GM23338 (cell line): ENCODE results near the gene SLC8A3. TPM values are rescaled to one million over a fixed set of nuclear protein-coding genes. Genes with fewer than 3 reads are reported as not detected.

ENCODE experiments used
- ATAC-seq: fragments of 200-7000 bp; cut with Tn5 transposase; 3 replicates; pipeline ENCODE4 v1.9.1; 2020
- DNase-seq: peaks from one replicate; pipeline ENCODE4 v3.0.0-alpha.2; 2015; ENCODE audit warnings: low spot score
- H2AFZ ChIP-seq: fragments of 200-600 bp; sonication (generic); 2 replicates; pipeline ENCODE4 v1.8.0; 2016; ENCODE audit warnings: antibody characterized with exemption, mild to moderate bottlenecking, moderate library complexity
- H3F3A ChIP-seq: fragments of 200-600 bp; sonication (generic); replicated peaks from 2 replicates; pipeline ENCODE4 v1.8.0; 2017; ENCODE audit warnings: antibody characterized with exemption, mixed run types, low read depth
- H3K27ac ChIP-seq: fragments of 200-600 bp; sonication (generic); 2 replicates; pipeline ENCODE4 v1.6.1; 2016; ENCODE audit warnings: low read depth
- H3K27me3 ChIP-seq: fragments of 200-600 bp; sonication (generic); 2 replicates; pipeline ENCODE4 v1.8.0; 2016; ENCODE audit warnings: mild to moderate bottlenecking, mixed run types, moderate library complexity; ENCODE audit not compliant: insufficient read depth
- H3K36me3 ChIP-seq: fragments of 200-600 bp; sonication (generic); 2 replicates; pipeline ENCODE4 v1.8.0; 2016; ENCODE audit warnings: mild to moderate bottlenecking; ENCODE audit not compliant: insufficient read depth
- H3K4me1 ChIP-seq: fragments of 200-600 bp; sonication (generic); 2 replicates; pipeline ENCODE4 v1.8.0; 2016; ENCODE audit warnings: mild to moderate bottlenecking, moderate library complexity; ENCODE audit not compliant: insufficient read depth
- H3K4me2 ChIP-seq: fragments of 200-600 bp; sonication (generic); 2 replicates; pipeline ENCODE4 v1.7.1; 2017; ENCODE audit warnings: mixed run types
- H3K4me3 ChIP-seq: fragments of 200-600 bp; sonication (generic); 2 replicates; pipeline ENCODE4 v1.6.1; 2016; ENCODE audit warnings: mixed run types
- H3K79me2 ChIP-seq: fragments of 200-600 bp; sonication (generic); replicated peaks from 2 replicates; pipeline ENCODE4 v1.8.0; 2017; ENCODE audit warnings: mild to moderate bottlenecking; ENCODE audit not compliant: insufficient read depth
- H3K9me2 ChIP-seq: fragments of 200-600 bp; sonication (generic); 2 replicates; pipeline ENCODE4 v1.8.0; 2017; ENCODE audit not compliant: insufficient read depth
- H4K20me1 ChIP-seq: fragments of 200-600 bp; sonication (generic); replicated peaks from 2 replicates; pipeline ENCODE4 v1.8.0; 2017; ENCODE audit warnings: mild to moderate bottlenecking; ENCODE audit not compliant: insufficient read depth
- H3K27ac Mint-ChIP-seq: 2 replicates; pipeline ENCODE4 v1.8.0; 2020; ENCODE audit warnings: inconsistent platforms, mild to moderate bottlenecking, moderate library complexity, mixed read lengths
- H3K27me3 Mint-ChIP-seq: 3 replicates; pipeline ENCODE4 v1.8.0; 2022; ENCODE audit warnings: low read depth, mild to moderate bottlenecking, moderate library complexity, mixed read lengths, inconsistent platforms; ENCODE audit not compliant: insufficient read depth, poor library complexity
- H3K36me3 Mint-ChIP-seq: 3 replicates; pipeline ENCODE4 v1.8.0; 2021; ENCODE audit warnings: low read depth, mild to moderate bottlenecking, inconsistent platforms, moderate library complexity, mixed read lengths
- H3K4me1 Mint-ChIP-seq: 3 replicates; pipeline ENCODE4 v1.8.0; 2020; ENCODE audit warnings: mild to moderate bottlenecking, inconsistent platforms, mixed read lengths
- H3K4me3 Mint-ChIP-seq: 3 replicates; pipeline ENCODE4 v1.8.0; 2021; ENCODE audit warnings: moderate library complexity, mild to moderate bottlenecking, inconsistent platforms, mixed read lengths
- H3K9me3 Mint-ChIP-seq: 3 replicates; pipeline ENCODE4 v1.8.0; 2020; ENCODE audit warnings: moderate library complexity, mild to moderate bottlenecking, inconsistent platforms, mixed read lengths
- CREB1 ChIP-seq: fragments of 250-450 bp; sonication (Bioruptor Pico); IDR thresholded peaks from 2 replicates; pipeline ENCODE4 v1.5.0; 2020; ENCODE audit warnings: low read depth, mild to moderate bottlenecking, moderate library complexity
- ETS1 ChIP-seq: IDR thresholded peaks from 2 replicates; pipeline ENCODE4 v1.6.1; 2016; ENCODE audit warnings: antibody characterized with exemption
- EZH2 ChIP-seq: fragments of 200-600 bp; sonication (generic); IDR thresholded peaks from one replicate; pipeline ENCODE4 v1.8.0; 2017; ENCODE audit warnings: antibody characterized with exemption, mild to moderate bottlenecking, low read depth; ENCODE audit not compliant: unreplicated experiment
- EZH2phosphoT487 ChIP-seq: fragments of 200-600 bp; sonication (generic); IDR thresholded peaks from one replicate; pipeline ENCODE4 v1.8.1; 2018; ENCODE audit warnings: antibody characterized with exemption; ENCODE audit not compliant: unreplicated experiment
- JUNB ChIP-seq: IDR thresholded peaks from one replicate; pipeline ENCODE4 v1.6.1; 2016; ENCODE audit warnings: antibody characterized with exemption; ENCODE audit not compliant: unreplicated experiment
- NANOG ChIP-seq: IDR thresholded peaks from 2 replicates; pipeline ENCODE4 v1.6.1; 2016; ENCODE audit warnings: antibody characterized with exemption, borderline replicate concordance
- POLR2AphosphoS5 ChIP-seq: IDR thresholded peaks from 2 replicates; pipeline ENCODE4 v1.6.1; 2016; ENCODE audit warnings: antibody characterized with exemption, low read depth
- STAT1 ChIP-seq: IDR thresholded peaks from one replicate; pipeline ENCODE4 v1.6.1; 2016; ENCODE audit warnings: antibody characterized with exemption; ENCODE audit not compliant: unreplicated experiment
- ZNF114 ChIP-seq: fragments of 250-450 bp; sonication (Bioruptor Pico); IDR thresholded peaks from 2 replicates; pipeline ENCODE4 v1.5.0; 2020; ENCODE audit warnings: mild to moderate bottlenecking, moderate library complexity
- ZNF331 ChIP-seq: fragments of 250-450 bp; sonication (Bioruptor Pico); IDR thresholded peaks from 2 replicates; pipeline ENCODE4 v1.5.0; 2020; ENCODE audit warnings: low read depth, mild to moderate bottlenecking, moderate library complexity
- polyA plus RNA-seq: library from polyadenylated mRNA; unstranded; fragments of >200 nt; fragmentation: Nextera tagmentation; extraction: Ambion mirVana; gene quantifications from 2 replicates; pipeline ENCODE4 v1.2.1, GENCODE V29; 2016
- total RNA-seq: library from RNA; depleted of rRNA; stranded (reverse); fragments of >200 nt; shearing (Covaris generic); gene quantifications from 2 replicates; pipeline ENCODE4 v1.2.3, GENCODE V29; 2014
- TF ChIP-seq, protein P1 (sequence below): IDR thresholded peaks from one replicate; pipeline ENCODE4 v1.6.1; 2018; ENCODE audit warnings: antibody characterized with exemption; ENCODE audit not compliant: unreplicated experiment
- TF ChIP-seq, protein P2 (sequence below): fragments of 250-450 bp; sonication (Bioruptor Pico); IDR thresholded peaks from 2 replicates; pipeline ENCODE4 v1.5.0; 2020; ENCODE audit warnings: mild to moderate bottlenecking, moderate library complexity

The SLC8A3 gene
- total and polyA plus RNA-seq, 2 experiments from 2014 or later, result 0.82 to 2.0 TPM

DNA sequence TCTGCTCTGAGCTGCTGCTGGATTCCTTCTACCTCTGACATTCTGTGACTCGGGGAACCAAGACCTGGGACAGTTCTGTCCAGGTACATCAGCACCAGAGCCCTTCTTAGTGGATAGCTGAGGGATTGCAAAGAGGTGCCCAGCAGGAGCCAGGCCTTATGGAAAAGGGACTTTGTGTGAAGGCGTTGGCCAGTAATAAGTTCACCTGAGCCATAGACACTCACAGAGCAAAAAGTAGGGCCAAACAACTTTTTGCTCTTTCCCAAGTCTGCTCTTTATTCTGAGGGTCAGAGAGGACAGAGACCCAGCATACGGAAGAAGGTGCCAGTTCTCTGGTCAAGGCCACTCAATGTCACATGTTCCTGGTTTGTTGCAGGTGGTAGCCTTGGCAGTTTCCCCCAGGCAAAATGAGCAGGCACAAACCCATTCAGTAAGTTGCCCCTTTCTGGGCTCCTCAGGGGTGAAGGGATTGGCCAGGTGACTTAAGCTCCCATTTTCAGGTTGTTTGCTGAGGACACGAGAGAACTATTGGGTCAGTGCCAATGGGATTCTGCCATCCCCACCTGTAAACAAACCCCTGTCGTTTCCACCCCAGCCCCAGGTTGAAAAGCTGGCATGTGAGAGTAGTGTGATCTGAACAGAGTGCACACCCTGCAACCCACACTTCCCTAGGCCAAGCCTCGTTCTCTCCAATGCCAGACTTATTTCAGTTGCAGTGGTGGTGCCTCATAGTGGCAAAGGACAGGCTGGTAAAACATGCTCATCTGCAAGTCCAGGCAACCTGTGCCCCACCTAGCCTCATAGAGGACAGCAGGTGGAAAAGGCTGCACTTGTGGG lies 159.2 kb downstream of the SLC8A3 start:
- Histone ChIP-seq H3K36me3 (no peaks in the 10 kb centered on the region), H3K27ac (no peak overlapping the region), H4K20me1 (no peaks in the 10 kb centered on the region), H3K4me2 (no peak overlapping the region), H3K9me2 (peaks cover 7% of the 10 kb centered on the region; the same call in 1 of the 2 replicates), H3K27me3 (no peaks in the 10 kb centered on the region), H3K4me3 (no peak overlapping the region), H3K4me1 (0 out of 2 replicates have a peak, but pooled peaks cover 6% of the 10 kb centered on the region), H2AFZ (no peak overlapping the region), H3F3A (no peaks in the 10 kb centered on the region), H3K79me2 (no peaks in the 10 kb centered on the region)
- H3K36me3 Mint-ChIP-seq, result no peaks in the 10 kb centered on the region
- H3K4me3 Mint-ChIP-seq, result no peak overlapping the region
- TF ChIP-seq ZNF331 (CRISPR knock-in tag), result no peak
- TF ChIP-seq STAT1, result no peak
- TF ChIP-seq POLR2AphosphoS5, result no peak
- TF ChIP-seq ZNF114 (CRISPR knock-in tag), result no peak
- TF ChIP-seq CREB1 (CRISPR knock-in tag), result no peak
- TF ChIP-seq, protein P1, sequence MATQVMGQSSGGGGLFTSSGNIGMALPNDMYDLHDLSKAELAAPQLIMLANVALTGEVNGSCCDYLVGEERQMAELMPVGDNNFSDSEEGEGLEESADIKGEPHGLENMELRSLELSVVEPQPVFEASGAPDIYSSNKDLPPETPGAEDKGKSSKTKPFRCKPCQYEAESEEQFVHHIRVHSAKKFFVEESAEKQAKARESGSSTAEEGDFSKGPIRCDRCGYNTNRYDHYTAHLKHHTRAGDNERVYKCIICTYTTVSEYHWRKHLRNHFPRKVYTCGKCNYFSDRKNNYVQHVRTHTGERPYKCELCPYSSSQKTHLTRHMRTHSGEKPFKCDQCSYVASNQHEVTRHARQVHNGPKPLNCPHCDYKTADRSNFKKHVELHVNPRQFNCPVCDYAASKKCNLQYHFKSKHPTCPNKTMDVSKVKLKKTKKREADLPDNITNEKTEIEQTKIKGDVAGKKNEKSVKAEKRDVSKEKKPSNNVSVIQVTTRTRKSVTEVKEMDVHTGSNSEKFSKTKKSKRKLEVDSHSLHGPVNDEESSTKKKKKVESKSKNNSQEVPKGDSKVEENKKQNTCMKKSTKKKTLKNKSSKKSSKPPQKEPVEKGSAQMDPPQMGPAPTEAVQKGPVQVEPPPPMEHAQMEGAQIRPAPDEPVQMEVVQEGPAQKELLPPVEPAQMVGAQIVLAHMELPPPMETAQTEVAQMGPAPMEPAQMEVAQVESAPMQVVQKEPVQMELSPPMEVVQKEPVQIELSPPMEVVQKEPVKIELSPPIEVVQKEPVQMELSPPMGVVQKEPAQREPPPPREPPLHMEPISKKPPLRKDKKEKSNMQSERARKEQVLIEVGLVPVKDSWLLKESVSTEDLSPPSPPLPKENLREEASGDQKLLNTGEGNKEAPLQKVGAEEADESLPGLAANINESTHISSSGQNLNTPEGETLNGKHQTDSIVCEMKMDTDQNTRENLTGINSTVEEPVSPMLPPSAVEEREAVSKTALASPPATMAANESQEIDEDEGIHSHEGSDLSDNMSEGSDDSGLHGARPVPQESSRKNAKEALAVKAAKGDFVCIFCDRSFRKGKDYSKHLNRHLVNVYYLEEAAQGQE, result no peak
- no peak for TF ChIP-seq ETS1
- TF ChIP-seq NANOG, result no peak
- TF ChIP-seq, protein P2, sequence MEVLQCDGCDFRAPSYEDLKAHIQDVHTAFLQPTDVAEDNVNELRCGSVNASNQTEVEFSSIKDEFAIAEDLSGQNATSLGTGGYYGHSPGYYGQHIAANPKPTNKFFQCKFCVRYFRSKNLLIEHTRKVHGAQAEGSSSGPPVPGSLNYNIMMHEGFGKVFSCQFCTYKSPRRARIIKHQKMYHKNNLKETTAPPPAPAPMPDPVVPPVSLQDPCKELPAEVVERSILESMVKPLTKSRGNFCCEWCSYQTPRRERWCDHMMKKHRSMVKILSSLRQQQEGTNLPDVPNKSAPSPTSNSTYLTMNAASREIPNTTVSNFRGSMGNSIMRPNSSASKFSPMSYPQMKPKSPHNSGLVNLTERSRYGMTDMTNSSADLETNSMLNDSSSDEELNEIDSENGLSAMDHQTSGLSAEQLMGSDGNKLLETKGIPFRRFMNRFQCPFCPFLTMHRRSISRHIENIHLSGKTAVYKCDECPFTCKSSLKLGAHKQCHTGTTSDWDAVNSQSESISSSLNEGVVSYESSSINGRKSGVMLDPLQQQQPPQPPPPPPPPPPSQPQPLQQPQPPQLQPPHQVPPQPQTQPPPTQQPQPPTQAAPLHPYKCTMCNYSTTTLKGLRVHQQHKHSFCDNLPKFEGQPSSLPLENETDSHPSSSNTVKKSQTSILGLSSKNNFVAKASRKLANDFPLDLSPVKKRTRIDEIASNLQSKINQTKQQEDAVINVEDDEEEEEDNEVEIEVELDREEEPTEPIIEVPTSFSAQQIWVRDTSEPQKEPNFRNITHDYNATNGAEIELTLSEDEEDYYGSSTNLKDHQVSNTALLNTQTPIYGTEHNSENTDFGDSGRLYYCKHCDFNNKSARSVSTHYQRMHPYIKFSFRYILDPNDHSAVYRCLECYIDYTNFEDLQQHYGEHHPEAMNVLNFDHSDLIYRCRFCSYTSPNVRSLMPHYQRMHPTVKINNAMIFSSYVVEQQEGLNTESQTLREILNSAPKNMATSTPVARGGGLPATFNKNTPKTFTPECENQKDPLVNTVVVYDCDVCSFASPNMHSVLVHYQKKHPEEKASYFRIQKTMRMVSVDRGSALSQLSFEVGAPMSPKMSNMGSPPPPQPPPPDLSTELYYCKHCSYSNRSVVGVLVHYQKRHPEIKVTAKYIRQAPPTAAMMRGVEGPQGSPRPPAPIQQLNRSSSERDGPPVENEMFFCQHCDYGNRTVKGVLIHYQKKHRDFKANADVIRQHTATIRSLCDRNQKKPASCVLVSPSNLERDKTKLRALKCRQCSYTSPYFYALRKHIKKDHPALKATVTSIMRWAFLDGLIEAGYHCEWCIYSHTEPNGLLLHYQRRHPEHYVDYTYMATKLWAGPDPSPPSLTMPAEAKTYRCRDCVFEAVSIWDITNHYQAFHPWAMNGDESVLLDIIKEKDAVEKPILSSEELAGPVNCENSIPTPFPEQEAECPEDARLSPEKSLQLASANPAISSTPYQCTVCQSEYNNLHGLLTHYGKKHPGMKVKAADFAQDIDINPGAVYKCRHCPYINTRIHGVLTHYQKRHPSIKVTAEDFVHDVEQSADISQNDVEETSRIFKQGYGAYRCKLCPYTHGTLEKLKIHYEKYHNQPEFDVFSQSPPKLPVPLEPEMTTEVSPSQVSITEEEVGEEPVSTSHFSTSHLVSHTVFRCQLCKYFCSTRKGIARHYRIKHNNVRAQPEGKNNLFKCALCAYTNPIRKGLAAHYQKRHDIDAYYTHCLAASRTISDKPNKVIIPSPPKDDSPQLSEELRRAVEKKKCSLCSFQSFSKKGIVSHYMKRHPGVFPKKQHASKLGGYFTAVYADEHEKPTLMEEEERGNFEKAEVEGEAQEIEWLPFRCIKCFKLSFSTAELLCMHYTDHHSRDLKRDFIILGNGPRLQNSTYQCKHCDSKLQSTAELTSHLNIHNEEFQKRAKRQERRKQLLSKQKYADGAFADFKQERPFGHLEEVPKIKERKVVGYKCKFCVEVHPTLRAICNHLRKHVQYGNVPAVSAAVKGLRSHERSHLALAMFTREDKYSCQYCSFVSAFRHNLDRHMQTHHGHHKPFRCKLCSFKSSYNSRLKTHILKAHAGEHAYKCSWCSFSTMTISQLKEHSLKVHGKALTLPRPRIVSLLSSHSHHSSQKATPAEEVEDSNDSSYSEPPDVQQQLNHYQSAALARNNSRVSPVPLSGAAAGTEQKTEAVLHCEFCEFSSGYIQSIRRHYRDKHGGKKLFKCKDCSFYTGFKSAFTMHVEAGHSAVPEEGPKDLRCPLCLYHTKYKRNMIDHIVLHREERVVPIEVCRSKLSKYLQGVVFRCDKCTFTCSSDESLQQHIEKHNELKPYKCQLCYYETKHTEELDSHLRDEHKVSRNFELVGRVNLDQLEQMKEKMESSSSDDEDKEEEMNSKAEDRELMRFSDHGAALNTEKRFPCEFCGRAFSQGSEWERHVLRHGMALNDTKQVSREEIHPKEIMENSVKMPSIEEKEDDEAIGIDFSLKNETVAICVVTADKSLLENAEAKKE (CRISPR knock-in tag), result no peak
- TF ChIP-seq EZH2, result no peak
- TF ChIP-seq EZH2phosphoT487, result no peak
- TF ChIP-seq JUNB, result no peak
- H3K27ac Mint-ChIP-seq, result no peak overlapping the region
- DNase-seq, result no peak
- ATAC-seq, result no peak
- H3K27me3 Mint-ChIP-seq, result peaks cover 10% of the 10 kb centered on the region
- no peaks in the 10 kb centered on the region for H3K9me3 Mint-ChIP-seq
- peaks cover 18% of the 10 kb centered on the region for H3K4me1 Mint-ChIP-seq
